OCI-LY7 (cell line): ENCODE results near the gene NFATC2. TPM values are rescaled to one million over a fixed set of nuclear protein-coding genes. Genes with fewer than 3 reads are reported as not detected.

Source experiments
- BruUV-seq: library from RNA; stranded (reverse); fragments of 400-500 nt; replicated peaks from 2 replicates; lab custom pipeline; 2021; lab: Mats Ljungman, UMichigan
- CTCF ChIA-PET: fragments of 300-600 bp; sonication (Branson Sonifier 250); formaldehyde crosslinking; loops from one replicate; lab custom pipeline; 2022; ENCODE audit warnings: antibody characterized with exemption; ENCODE audit not compliant: unreplicated experiment; lab: Charles Lee
- POLR2A ChIA-PET: fragments of 300-600 bp; sonication (Branson Sonifier 250); formaldehyde crosslinking; loops from one replicate; lab custom pipeline; 2022; ENCODE audit warnings: antibody characterized with exemption; lab: Charles Lee
- DNase-seq: peaks from one replicate; pipeline ENCODE4 v3.0.0-alpha.2; 2015; ENCODE audit warnings: low spot score
- H2AFZ ChIP-seq: fragments of 200-600 bp; sonication (generic), shearing (Covaris generic); 2 replicates; pipeline ENCODE4 v1.6.1; 2014; ENCODE audit warnings: mild to moderate bottlenecking, antibody characterized with exemption, low read length, moderate library complexity
- H3K27ac ChIP-seq: fragments of 200-600 bp; sonication (generic); 2 replicates; pipeline ENCODE4 v1.5.1; 2014; ENCODE audit warnings: mixed run types, low read depth, mild to moderate bottlenecking, moderate library complexity, low read length, inconsistent platforms; ENCODE audit not compliant: poor library complexity, severe bottlenecking
- H3K36me3 ChIP-seq: fragments of 200-600 bp; sonication (generic); 2 replicates; pipeline ENCODE4 v1.6.1; 2014; ENCODE audit warnings: mild to moderate bottlenecking, antibody characterized with exemption, low read length, moderate library complexity, mixed read lengths; ENCODE audit not compliant: insufficient read depth
- H3K4me1 ChIP-seq: fragments of 200-600 bp; sonication (generic); 2 replicates; pipeline ENCODE4 v1.5.1; 2014; ENCODE audit warnings: mild to moderate bottlenecking, low read length; ENCODE audit not compliant: insufficient read depth, poor library complexity, severe bottlenecking
- H3K4me2 ChIP-seq: fragments of 200-600 bp; sonication (generic); 2 replicates; pipeline ENCODE4 v1.6.1; 2014; ENCODE audit warnings: mild to moderate bottlenecking, low read length
- H3K4me3 ChIP-seq: fragments of 200-600 bp; sonication (generic); 2 replicates; pipeline ENCODE4 v1.5.1; 2014; ENCODE audit warnings: mild to moderate bottlenecking, low read depth, low read length; ENCODE audit not compliant: poor library complexity, severe bottlenecking
- H3K79me2 ChIP-seq: fragments of 200-600 bp; sonication (generic); 2 replicates; pipeline ENCODE4 v1.6.1; 2016; ENCODE audit warnings: low read depth, mild to moderate bottlenecking, low read length, moderate library complexity, mixed read lengths; ENCODE audit not compliant: insufficient read depth
- H3K9me2 ChIP-seq: fragments of 200-600 bp; sonication (generic); 2 replicates; pipeline ENCODE4 v1.6.1; 2016; ENCODE audit warnings: mild to moderate bottlenecking, low read length, mixed read lengths; ENCODE audit not compliant: insufficient read depth
- H3K9me3 ChIP-seq: fragments of 200-600 bp; sonication (generic); 2 replicates; pipeline ENCODE4 v1.6.1; 2014; ENCODE audit warnings: mild to moderate bottlenecking, mixed run types, low read length, mixed read lengths
- H4K20me1 ChIP-seq: fragments of 200-600 bp; sonication (generic); 2 replicates; pipeline ENCODE4 v1.6.1; 2014; ENCODE audit warnings: mild to moderate bottlenecking, antibody characterized with exemption, low read length, moderate library complexity, mixed read lengths; ENCODE audit not compliant: insufficient read depth
- CTCF ChIP-seq: fragments of 200-600 bp; sonication (generic); conservative IDR thresholded peaks from 2 replicates; pipeline ENCODE4 v1.5.1; 2014; ENCODE audit warnings: mild to moderate bottlenecking, antibody characterized with exemption, low read length, moderate library complexity, mixed read lengths
- EZH2phosphoT487 ChIP-seq: fragments of 200-600 bp; sonication (generic); IDR thresholded peaks from 2 replicates; pipeline ENCODE4 v1.6.1; 2018; ENCODE audit warnings: low read depth, borderline replicate concordance, mild to moderate bottlenecking, mixed run types, antibody characterized with exemption, low read length, moderate library complexity, mixed read lengths
- intact Hi-C: fragments of 100-400 bp; cut with micrococcal nuclease; formaldehyde crosslinking; loops from one replicate; pipeline ENCODE4 v1.10.0; 2022; ENCODE audit not compliant: unreplicated experiment
- total RNA-seq, 2 experiments: library from RNA; depleted of rRNA in 1 of 2; stranded (reverse); fragments of >200 nt in 1 of 2; shearing (Covaris generic) in 1 of 2; gene quantifications; 2 replicates each; pipeline ENCODE4 v1.2.3, GENCODE V29; 2014 to 2022

NFATC2 gene
- total RNA-seq, 2 experiments from 2014 or later, result 12.5 to 43.8 TPM

GRCh38 chr20:51560550-51561307 is 18.2 kb upstream of the NFATC2 start:
- H3K27ac ChIP-seq, result no peak overlapping the region
- no TSS peak for BruUV-seq
- CTCF ChIA-PET, result no interaction called here

GRCh38 chr20:51560042-51560441 is 17.5 kb upstream of the NFATC2 start:
- Histone ChIP-seq H3K4me1 (no peaks in the 10 kb centered on the region), H2AFZ (no peak overlapping the region), H3K79me2 (no peaks in the 10 kb centered on the region), H3K9me2 (no peaks in the 10 kb centered on the region), H3K4me2 (no peak overlapping the region), H3K36me3 (no peaks in the 10 kb centered on the region), H4K20me1 (no peaks in the 10 kb centered on the region), H3K27ac (no peak overlapping the region), H3K4me3 (no peak overlapping the region), H3K9me3 (no peaks in the 10 kb centered on the region)
- no peak for DNase-seq
- BruUV-seq, result no TSS peak
- ChIA-PET CTCF (no interaction called here), POLR2A (no interaction called here)
- TF ChIP-seq EZH2phosphoT487 (no peak), CTCF (no peak)
- intact Hi-C loops, result no loop called here

More at GRCh38 chr20:51560550-51561307, 18.2 kb upstream of the NFATC2 start:
- H3K79me2 ChIP-seq, result no peaks in the 10 kb centered on the region
- H4K20me1 ChIP-seq, result no peaks in the 10 kb centered on the region
- POLR2A ChIA-PET, result interaction anchor here (0.6 kb wide), 1 partner anchor 37 kb away, joined by 3 read pairs; no protein-coding TSS in a partner anchor
- intact Hi-C loops, result no loop called here
- H3K4me1 ChIP-seq, result no peaks in the 10 kb centered on the region
- H2AFZ ChIP-seq, result no peak overlapping the region
- H3K36me3 ChIP-seq, result no peaks in the 10 kb centered on the region
- H3K4me3 ChIP-seq, result no peak overlapping the region
- no peaks in the 10 kb centered on the region for H3K9me3 ChIP-seq
- TF ChIP-seq EZH2phosphoT487 (no peak), CTCF (no peak)
- no peaks in the 10 kb centered on the region for H3K9me2 ChIP-seq
- no peak overlapping the region for H3K4me2 ChIP-seq
- DNase-seq, result no peak
